GM19193 (cell line): ENCODE results near the gene C2orf80.

Experiments used
- POLR2A ChIP-seq: IDR thresholded peaks from 4 replicates; pipeline ENCODE4 v1.6.1; 2011; ENCODE audit not compliant: insufficient read depth, insufficient read length; ENCODE audit errors: extremely low read depth

The C2orf80 gene

DNA sequence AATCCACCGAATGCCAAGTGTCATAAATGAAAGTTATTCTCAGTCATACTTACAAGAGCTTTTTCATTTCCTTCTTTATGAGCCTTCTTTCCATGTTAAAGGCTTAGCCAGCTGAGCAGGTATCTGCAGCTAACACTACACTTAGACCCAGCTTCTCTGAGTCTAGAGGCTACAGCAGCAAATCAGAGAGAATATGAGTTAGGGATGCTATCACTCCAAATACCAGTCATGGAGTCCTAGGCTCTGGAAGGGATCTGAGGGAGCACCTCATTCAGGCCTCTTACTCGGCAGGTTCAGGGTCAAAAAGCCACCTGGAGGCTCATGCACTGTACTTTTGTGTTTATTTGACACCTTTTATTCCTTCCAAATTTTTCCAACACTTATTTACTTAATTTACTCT, 2.9 kb downstream of the C2orf80 start:
- no peak for TF ChIP-seq POLR2A

DNA sequence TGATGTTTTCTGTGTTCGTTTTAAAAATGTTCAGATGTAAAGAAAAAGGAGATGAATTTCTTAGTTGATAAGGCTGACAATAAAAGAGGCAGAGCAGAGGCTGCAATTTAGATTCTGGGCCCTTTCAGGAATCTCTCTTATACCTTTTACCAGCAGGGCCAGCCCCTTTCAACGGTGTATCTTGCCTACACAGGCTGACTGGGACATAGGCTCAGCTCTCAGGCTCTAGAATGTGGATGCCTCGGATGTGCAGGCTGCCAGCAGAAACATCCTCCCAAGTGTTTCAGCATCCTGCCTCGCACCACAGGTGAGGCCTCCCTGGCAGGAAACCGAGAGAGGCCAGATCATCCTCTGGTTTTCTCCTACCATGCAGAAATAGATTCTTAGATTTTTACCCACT, 3.4 kb downstream of the C2orf80 start:
- no peak for TF ChIP-seq POLR2A

DNA sequence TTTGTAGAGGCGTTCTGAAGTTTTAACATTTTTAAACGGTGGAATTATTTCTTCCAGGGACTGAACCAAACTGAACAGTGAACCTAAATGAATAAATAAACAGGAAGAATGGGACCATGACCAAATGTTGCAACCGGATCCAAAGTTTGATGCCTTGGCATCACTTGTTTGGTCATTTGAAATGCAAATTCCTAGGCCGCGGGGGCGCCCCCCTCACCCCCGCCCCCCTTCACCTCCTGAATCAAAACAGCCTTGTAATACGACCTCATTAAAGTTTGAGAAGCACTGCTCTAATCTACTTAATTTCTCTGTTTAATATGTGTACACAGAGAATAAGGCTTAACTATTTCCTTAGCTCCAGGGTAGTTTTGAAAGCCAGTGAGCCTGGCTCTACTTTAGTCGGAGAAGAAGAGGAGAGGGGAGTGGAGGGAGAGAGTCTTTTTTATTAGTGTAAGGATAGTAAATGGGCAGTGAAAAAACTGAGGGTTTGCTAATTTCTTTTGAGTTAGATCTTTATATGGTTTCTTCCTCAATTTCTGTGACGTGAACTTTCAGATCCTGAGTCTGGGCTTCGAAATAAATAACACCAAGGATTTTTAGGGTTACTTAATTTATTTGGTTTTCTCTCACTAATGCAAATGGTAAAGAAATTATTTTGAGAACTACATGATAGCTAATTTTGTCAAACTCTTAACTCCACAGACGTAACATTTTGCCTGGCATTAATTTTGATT, 5.7 kb downstream of the C2orf80 start:
- TF ChIP-seq POLR2A, result no peak

DNA sequence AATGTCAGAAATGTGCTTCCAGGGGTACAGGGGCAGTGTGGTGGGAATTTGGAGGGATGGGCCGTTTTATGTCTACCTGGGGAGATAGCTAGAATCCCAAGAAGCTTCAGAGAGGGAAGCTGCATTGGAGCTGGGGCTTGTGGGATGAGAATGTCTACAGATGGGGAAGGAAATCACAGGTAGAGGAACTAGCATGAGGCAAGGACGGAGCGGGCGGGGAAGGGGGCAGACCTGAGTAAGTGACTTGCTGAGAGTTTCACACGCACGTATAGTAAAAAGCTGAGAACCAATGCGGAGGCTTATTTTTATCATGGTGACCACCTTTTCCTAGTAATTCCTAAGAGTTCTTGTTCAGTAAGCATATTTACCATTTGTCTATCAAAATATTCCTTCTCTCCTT, 6.3 kb downstream of the C2orf80 start:
- TF ChIP-seq POLR2A, result no peak

DNA sequence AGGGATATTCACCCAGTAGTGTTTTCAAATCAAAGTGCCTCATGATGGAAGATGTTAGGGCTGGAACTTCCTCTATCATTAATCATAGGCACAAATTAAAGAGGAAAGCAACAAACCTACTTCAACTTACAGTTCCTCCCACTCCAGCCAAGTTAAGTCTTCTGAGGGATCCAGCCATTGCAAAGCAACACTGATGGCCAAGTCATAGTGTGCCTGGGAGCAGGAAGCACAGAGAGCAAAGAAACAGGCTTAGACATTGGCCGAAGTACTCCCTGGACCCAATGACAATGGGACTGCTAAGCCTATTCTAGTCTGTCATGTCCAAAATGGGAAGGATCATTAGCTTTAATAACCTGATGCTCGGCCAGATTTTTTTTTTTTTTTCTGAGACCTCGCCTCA, 7.0 kb downstream of the C2orf80 start:
- TF ChIP-seq POLR2A, result no peak

DNA sequence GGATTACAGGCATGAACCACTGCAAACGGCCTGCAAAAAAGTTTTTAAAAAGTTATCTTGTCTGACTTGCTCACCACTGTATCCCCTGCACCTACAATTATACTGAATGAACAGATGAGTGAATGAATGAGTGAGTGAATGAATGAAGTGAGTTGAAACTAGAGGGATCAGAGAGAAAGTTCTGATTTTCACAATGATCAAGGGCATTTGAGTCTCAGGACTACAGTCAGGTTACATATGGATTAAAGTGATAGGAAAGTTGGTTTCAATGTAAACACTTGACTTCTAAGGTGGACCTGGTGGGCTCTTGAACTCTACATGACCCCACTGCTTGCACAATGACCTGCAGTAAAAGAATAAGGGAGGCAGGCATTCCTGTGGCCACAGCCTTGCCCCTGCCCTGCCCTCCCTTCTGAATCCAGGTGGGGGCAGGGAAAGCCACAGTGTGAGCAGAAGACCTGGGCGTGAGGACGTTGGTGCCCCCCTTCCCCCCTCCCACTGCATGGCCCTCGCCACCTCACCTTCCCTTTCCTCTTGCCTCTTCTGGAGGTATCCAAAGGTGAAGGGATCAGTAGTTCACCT, 10.7 kb downstream of the C2orf80 start:
- no peak for TF ChIP-seq POLR2A

DNA sequence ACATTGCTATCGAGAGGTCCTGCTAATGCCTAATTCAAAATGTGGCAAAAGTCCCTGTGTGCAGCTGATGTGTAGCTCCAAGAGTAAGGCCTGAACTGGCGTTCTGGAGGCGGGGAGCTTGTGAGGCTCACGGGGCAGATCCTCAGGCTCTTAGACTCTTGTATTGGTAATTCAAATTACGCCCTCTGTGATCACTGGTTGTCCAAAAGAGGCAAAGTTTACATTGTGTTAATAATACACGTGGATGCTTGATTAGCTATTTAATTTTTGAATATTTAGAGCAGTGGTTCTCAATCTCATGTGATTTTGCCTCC, 14.0 kb downstream of the C2orf80 start:
- TF ChIP-seq POLR2A, result no peak

DNA sequence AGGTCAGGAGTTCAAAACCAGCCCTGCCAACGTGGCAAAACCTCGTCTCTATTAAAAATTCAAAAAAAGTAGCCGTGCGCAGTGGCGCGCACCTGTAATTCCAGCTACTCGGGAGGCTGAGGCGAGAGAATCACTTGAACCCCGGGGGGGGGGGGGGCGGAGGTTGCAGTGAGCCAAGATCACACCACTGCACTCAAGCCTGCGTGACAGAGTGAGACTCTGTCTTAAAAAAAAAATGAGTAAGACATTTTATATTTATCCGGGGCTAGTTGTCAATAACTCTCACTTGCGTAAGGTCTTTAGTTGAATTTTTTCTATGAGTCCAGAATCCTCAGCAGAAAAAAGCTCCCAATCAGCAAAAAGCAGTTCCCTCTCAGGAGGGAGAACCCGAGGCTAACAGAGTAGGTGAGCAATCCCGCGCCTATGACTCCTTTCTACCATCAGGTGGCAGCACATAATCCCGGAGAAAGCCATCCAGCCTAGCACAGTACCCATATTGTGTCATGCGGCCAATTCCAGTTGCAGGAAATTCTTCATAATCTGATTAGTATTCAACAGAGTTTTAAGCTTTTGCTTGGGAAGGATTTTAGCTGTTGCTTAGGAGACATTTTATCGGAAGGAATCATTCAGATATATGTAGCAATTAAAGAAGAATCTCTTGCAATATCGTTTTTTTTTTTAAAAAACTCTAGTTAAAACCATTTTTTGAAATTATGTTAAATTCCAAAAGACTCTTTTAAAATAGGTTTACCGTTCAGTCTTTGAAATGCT, 14.6 kb downstream of the C2orf80 start:
- no peak for TF ChIP-seq POLR2A

DNA sequence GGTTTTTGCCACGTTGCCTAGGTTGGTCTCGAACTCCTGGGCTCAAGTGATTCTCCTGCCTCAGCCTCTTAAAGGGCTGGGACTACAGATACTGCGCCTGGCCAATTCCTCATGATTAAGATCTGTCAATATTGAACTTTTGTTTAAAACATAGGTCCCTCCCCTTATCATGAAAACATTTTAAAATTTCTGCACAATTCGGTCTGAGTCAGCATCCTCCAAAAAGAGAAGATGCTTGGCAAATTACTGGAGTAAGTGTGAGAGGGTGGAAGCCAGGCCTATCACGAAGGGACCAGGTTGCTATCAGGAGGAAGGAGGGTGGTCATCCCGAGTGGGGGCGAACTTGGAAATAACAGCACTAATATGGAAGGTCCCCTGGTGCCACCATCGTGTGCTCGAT, 15.7 kb downstream of the C2orf80 start:
- TF ChIP-seq POLR2A, result no peak

DNA sequence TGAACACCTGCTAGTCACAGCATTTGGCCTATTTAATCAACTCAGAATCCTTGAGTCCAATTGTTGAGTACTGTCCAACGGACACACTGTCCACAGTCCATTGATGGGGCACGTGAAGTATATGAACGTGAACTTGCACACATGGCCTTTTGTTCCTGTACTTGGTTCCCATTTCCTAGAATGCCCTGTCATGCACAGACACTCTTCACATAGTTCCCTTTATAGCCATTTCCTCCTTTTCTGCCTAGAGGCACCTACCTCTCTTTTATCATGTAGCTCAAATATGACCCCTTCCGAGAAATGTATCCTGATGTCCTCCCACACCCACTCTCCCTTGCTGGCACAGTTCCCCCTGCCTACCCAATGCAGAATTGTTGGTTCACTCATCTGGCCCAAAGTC, 17.7 kb downstream of the C2orf80 start:
- TF ChIP-seq POLR2A, result no peak

DNA sequence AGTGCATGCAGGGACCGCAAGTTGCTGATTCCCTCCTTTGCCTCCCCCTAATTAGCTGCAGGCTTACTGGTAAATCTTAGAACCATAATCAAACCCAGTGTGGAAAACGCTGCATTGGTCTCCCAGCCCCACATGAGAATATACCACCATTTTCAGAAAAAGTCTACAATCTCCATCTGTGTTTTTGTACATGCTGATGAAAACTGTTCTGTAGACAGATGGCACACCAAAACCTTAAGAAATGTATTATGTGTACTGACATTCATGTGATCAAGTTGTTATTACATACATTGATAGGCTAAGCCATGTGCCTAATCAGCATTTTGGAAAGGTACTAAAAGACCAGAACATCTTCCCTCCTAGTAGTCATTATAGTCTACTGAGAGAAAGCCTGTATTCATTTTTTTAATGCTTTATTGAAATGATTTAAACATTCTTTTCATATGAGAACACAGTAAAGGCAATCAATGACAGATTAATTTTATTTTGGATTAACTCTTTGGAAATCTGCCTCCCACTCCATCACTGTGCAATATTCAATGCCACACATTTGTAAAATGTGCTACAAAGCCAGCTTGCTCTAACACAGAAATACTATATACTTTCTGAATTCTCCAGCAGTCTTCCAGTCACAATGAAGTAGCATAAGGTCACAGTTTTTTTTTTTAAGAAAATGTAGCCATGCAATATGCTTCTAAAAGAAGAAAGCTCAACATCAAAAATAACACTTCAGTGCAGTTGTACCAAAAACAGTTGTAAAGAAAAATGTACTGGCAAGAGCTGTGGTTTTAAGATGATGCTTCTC, 24.7 kb downstream of the C2orf80 start:
- no peak for TF ChIP-seq POLR2A

DNA sequence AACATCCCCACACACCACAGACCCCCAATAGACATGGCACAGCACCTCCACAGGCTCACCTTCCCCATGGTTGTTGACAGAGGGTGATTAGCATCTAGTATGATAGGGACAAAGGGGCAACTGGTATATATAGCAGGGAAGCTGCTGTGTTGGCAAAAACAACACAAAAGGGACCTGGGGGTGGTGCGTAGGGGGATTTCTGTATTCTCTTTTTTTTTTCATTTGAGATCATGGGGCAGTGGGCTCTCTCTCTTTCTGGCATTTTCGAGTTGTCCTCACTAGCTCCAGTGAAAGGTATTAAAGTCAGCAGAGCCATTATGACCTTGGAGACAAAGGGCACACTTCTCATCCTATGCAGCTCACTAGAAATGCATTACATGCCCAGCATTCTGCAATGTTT, 26.3 kb downstream of the C2orf80 start, which contains the start of gene CRYGA:
Gene CRYGA, minus strand, starts transcription at position 101 of the 400 bp plus-strand sequence. Its CDS starts 33 bp downstream, at position 68.
- no peak for TF ChIP-seq POLR2A

DNA sequence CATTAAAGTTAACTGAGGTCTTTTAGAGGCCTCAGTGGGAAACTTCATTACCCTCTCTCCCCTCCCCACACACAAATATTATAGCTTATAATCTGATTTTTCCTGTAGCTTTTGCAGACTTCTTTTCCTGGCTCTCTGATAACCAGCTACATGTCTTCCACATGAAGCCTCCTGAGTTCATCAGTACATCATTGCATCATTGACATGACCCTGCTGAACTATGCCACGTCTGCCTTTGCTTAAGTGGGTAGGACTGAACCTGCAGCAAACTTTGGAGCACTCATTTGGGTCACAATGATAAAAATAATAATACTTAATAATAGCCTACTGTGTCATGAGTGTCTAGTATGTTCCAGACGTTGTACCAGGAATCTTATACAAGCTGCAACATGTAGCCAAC, 33.4 kb downstream of the C2orf80 start:
- TF ChIP-seq POLR2A, result no peak

DNA sequence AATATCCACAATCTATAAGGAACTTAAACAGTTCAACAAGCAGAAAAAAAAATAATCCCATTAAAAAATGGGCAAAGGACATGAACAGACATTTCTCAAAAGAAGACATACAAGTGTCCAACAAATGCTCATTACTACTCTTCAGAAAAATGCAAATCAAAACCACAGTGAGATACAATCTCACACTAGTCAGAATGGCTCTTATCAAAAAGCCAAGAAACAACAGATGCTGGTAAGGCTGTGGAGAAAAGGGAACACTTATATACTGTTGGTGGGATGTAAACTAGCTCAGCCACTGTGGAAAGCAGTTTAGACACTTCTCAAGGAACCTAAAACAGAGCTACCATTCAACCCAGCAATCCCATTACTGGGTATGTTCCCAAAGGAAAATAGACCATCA, 36.7 kb downstream of the C2orf80 start:
- TF ChIP-seq POLR2A, result no peak

DNA sequence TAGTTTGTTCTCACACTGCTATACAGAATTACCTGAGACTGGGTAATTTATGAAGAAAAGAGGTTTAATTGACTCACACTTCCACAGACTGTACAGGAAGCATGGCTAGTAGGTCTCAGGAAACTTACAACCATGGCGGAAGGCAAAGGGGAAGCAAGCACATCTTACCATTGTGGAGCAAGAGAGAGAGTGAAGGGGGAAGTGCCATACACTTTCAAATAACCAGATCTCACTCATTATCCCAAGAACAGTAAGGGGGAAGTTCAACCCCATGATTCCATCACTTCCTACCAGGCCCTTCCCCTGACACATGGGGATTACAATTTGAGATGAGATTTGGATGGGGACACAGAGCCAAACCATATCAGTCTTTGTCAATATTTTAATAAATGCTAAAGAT, 38.9 kb downstream of the C2orf80 start:
- TF ChIP-seq POLR2A, result no peak

DNA sequence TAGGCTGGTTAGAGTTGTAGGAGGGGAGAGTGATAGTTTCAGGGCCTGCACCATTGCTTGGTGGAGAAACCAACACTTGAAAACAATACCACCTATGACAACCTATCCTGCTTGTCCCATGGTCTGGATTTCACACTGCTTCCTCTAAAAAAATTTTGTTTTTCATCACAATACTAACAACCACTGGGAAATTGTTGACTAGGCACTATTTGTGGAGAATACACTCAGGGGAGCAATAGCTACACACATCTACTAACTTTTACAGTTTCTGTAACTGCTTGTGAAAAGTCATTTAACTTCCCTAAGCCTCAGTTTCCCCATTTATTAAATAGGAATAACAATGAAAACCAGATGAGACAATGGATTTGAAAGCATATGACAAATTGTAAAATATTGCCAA, 39.7 kb downstream of the C2orf80 start:
- TF ChIP-seq POLR2A, result no peak

DNA sequence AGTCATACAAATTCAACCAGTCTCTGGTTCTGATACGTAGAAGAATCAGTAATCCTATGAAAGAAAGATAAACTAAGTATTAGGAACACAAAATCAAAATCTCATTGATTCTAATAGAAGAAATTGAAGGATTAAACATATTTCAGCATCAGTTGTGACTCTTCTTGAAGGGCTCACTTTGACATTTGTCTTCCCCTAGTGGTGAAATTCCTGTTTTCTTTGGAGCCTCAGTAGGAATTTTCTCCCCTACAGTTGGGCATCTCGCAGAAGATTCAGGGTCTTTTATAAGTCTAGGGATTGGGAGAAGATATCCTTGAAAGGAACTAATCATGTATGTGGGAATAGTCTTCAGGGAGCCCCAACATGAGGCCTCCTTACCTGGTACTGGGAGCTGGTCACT, 41.0 kb downstream of the C2orf80 start:
- TF ChIP-seq POLR2A, result no peak
